SU-DHL-6 (cell line): Measurements from ENCODE around the gene CLEC20A.

Experiments
- H2AFZ ChIP-seq: fragments of 200-600 bp; sonication (generic); 2 replicates; pipeline ENCODE4 v1.6.1; 2014; ENCODE audit warnings: low read depth, mild to moderate bottlenecking, moderate library complexity, mixed read lengths, antibody characterized with exemption, low read length; ENCODE audit not compliant: severe bottlenecking
- H3F3A ChIP-seq: fragments of 200-600 bp; shearing (Covaris generic); 2 replicates; pipeline ENCODE4 v1.6.0; 2016; ENCODE audit warnings: antibody characterized with exemption, mild to moderate bottlenecking; ENCODE audit not compliant: insufficient read depth
- H3K27ac ChIP-seq: fragments of 200-600 bp; sonication (generic); 2 replicates; pipeline ENCODE4 v1.5.1; 2016; ENCODE audit warnings: low read depth, mild to moderate bottlenecking, low read length, moderate library complexity, mixed read lengths
- H3K27me3 ChIP-seq: fragments of 200-600 bp; sonication (generic), shearing (Covaris generic); 2 replicates; pipeline ENCODE4 v1.6.0; 2014; ENCODE audit warnings: mild to moderate bottlenecking, low read length
- H3K36me3 ChIP-seq: fragments of 200-600 bp; sonication (generic); 2 replicates; pipeline ENCODE4 v1.6.1; 2014; ENCODE audit warnings: mild to moderate bottlenecking, low read length, mixed read lengths
- H3K4me2 ChIP-seq: fragments of 300-600, 200-600 bp; shearing (Covaris generic), sonication (generic); 2 replicates; pipeline ENCODE4 v1.6.0; 2014; ENCODE audit warnings: low read length, low read depth, mild to moderate bottlenecking; ENCODE audit not compliant: poor library complexity, severe bottlenecking
- H3K4me3 ChIP-seq: fragments of 200-600 bp; sonication (generic); 2 replicates; pipeline ENCODE4 v1.5.1; 2014; ENCODE audit warnings: antibody characterized with exemption, low read length, mild to moderate bottlenecking, mixed read lengths; ENCODE audit not compliant: insufficient read depth, poor library complexity, severe bottlenecking
- H3K79me2 ChIP-seq: fragments of 200-600 bp; sonication (generic); 2 replicates; pipeline ENCODE4 v1.6.1; 2014; ENCODE audit warnings: mild to moderate bottlenecking, low read length, moderate library complexity; ENCODE audit not compliant: insufficient read depth
- H3K9ac ChIP-seq: fragments of 200-600 bp; sonication (generic); 2 replicates; pipeline ENCODE4 v1.7.0; 2014; ENCODE audit warnings: mild to moderate bottlenecking, low read length
- H3K9me2 ChIP-seq: fragments of 200-600 bp; sonication (generic); replicated peaks from 2 replicates; pipeline ENCODE4 v1.6.1; 2014; ENCODE audit warnings: low read length; ENCODE audit not compliant: insufficient read depth
- H3K9me3 ChIP-seq: fragments of 200-600 bp; sonication (generic); 2 replicates; pipeline ENCODE4 v1.6.1; 2014; ENCODE audit warnings: low read length, mixed read lengths; ENCODE audit not compliant: insufficient read depth
- H4K20me1 ChIP-seq: fragments of 200-600 bp; sonication (generic); 2 replicates; pipeline ENCODE4 v1.6.1; 2014; ENCODE audit warnings: low read depth, mild to moderate bottlenecking, antibody characterized with exemption, low read length, moderate library complexity, mixed read lengths
- EZH2phosphoT487 ChIP-seq: fragments of 200-600 bp; sonication (generic), shearing (Covaris generic); conservative IDR thresholded peaks from 2 replicates; pipeline ENCODE4 v1.6.1; 2018; ENCODE audit warnings: mild to moderate bottlenecking, antibody characterized with exemption, low read length, moderate library complexity, mixed read lengths
- TF ChIP-seq, protein P1 (sequence below): fragments of 200-600 bp; sonication (generic); IDR thresholded peaks from one replicate; pipeline ENCODE4 v1.5.1; 2017; ENCODE audit warnings: antibody characterized with exemption, mild to moderate bottlenecking, low read length, moderate library complexity; ENCODE audit not compliant: insufficient read depth, poor library complexity, severe bottlenecking

The CLEC20A gene

DNA sequence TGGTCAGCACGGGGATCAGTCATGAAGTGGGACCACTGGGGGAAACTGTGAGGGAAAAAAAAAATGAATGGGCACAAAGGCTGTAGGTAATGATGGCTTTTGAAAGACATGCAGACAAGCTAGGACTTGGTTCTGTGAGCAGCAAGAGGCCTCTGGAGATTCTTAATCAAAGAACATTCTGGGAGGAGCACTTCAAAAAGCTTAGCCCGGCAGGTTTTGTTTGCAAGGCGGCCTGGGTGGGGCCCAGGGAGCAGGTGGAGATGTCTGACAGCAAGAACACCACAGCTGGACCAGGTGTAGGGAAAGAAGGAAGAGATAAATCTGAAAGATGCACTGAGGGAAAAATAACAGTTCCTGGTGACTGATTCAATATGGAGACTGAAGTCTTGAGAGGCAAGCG is 22.1 kb upstream of the CLEC20A start:
- no peaks in the 10 kb centered on the region for H3K9me2 ChIP-seq
- H3K36me3 ChIP-seq = no peaks in the 10 kb centered on the region
- H3K9ac ChIP-seq = no peak overlapping the region
- H2AFZ ChIP-seq = no peak overlapping the region
- 0 out of 2 replicates have a peak, but pooled peaks cover 3% of the 10 kb centered on the region for H3K27me3 ChIP-seq
- no peaks in the 10 kb centered on the region for H3F3A ChIP-seq
- no peaks in the 10 kb centered on the region for H3K79me2 ChIP-seq
- no peaks in the 10 kb centered on the region for H4K20me1 ChIP-seq
- no peak overlapping the region for H3K4me2 ChIP-seq
- H3K27ac ChIP-seq = no peak overlapping the region
- no peak overlapping the region for H3K4me3 ChIP-seq
- no peaks in the 10 kb centered on the region for H3K9me3 ChIP-seq
- TF ChIP-seq, protein P1, sequence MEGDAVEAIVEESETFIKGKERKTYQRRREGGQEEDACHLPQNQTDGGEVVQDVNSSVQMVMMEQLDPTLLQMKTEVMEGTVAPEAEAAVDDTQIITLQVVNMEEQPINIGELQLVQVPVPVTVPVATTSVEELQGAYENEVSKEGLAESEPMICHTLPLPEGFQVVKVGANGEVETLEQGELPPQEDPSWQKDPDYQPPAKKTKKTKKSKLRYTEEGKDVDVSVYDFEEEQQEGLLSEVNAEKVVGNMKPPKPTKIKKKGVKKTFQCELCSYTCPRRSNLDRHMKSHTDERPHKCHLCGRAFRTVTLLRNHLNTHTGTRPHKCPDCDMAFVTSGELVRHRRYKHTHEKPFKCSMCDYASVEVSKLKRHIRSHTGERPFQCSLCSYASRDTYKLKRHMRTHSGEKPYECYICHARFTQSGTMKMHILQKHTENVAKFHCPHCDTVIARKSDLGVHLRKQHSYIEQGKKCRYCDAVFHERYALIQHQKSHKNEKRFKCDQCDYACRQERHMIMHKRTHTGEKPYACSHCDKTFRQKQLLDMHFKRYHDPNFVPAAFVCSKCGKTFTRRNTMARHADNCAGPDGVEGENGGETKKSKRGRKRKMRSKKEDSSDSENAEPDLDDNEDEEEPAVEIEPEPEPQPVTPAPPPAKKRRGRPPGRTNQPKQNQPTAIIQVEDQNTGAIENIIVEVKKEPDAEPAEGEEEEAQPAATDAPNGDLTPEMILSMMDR = no peak
- TF ChIP-seq EZH2phosphoT487 = no peak

DNA sequence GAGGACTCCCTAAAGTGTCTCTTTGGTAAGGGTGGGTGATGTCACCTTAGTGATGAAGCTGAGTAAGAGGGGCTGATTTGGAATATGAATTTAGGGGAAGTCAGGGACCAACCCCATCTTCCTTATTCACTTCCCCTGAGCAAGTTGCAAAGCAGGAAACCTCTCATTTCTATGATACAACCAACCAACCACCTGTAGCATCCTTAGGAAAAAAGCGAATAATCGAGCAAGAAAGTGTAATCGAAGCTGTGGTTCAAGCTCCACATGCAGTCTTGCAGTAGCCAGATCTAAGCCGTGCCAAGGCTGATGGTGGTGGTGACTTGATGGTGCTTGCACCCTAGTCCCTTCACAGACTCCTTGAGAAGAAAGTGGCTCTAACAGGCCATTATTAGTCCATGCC is 19.3 kb upstream of the CLEC20A start:
- Histone ChIP-seq H3K27me3 (0 out of 2 replicates have a peak, but pooled peaks cover 3% of the 10 kb centered on the region), H2AFZ (no peak overlapping the region), H3K27ac (no peak overlapping the region), H3K9ac (no peak overlapping the region), H3F3A (no peaks in the 10 kb centered on the region), H3K4me2 (no peak overlapping the region), H3K79me2 (no peaks in the 10 kb centered on the region), H4K20me1 (no peaks in the 10 kb centered on the region), H3K4me3 (no peak overlapping the region), H3K9me2 (no peaks in the 10 kb centered on the region), H3K9me3 (no peaks in the 10 kb centered on the region), H3K36me3 (no peaks in the 10 kb centered on the region)
- no peak for TF ChIP-seq EZH2phosphoT487
- TF ChIP-seq, protein P1 = no peak

DNA sequence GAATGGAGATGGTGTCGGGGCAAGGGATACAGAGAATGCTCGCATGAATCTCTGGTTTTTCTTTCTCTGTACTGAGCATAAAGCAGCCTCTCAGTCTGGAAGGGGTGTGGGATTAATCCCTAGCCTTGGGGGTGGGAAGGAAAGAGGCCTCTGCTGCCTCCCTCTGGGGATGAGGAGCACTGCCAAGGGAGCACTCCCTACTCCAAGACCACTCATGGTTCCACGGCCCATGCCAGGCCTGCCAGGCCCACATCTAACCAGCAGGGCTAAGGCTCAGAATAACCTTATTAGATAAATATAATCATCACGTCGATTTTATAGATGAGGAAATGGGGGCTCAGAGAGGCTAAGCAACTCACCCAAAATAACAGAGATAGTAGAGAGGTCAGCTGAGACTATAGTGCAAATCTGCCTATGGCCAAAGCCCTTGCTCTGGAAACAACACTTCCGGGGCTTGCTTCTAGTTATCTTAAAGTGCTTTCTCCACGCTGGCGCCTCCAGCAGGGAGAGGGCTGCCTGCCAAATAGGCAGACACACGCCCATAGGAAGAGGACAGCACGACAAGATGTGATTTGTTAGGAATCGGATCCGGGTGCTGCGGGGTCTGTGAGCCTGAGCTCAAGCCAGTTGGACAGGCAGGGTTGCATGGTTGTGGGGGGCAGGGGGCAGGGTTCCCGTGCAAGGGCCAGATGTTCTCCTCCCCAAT is 16.7 kb upstream of the CLEC20A start:
- Histone ChIP-seq H3K4me2 (no peak overlapping the region), H3K4me3 (no peak overlapping the region), H3K9ac (no peak overlapping the region), H3K27ac (no peak overlapping the region), H2AFZ (no peak overlapping the region), H3K79me2 (no peaks in the 10 kb centered on the region), H3F3A (no peaks in the 10 kb centered on the region), H3K9me2 (no peaks in the 10 kb centered on the region), H4K20me1 (no peaks in the 10 kb centered on the region), H3K27me3 (no peaks in the 10 kb centered on the region), H3K9me3 (no peaks in the 10 kb centered on the region), H3K36me3 (no peaks in the 10 kb centered on the region)
- TF ChIP-seq, protein P1 = no peak
- no peak for TF ChIP-seq EZH2phosphoT487
